Thyroid gland (tissue), 4 donors: ENCODE measurements around the gene REEP1.

Source experiments
- POLR2A ChIP-seq, 2 donors: fragments of 450-650 bp; IDR thresholded peaks; one replicate each; pipeline ENCODE4 v1.6.1; 2017; ENCODE audit warnings: antibody characterized with exemption in 2 of 2, mild to moderate bottlenecking in 2 of 2, moderate library complexity in 1 of 2
- TF ChIP-seq, protein P1 (sequence below), 6 experiments: fragments of 200-600 bp in 3 of 6; fragments of 450-650 bp in 3 of 6; sonication (generic) in 3 of 6; IDR thresholded peaks; one replicate each; pipeline ENCODE4 v1.5.1; 2016 to 2019; ENCODE audit warnings: antibody characterized with exemption in 6 of 6, mild to moderate bottlenecking in 2 of 6, inconsistent platforms in 1 of 6, moderate library complexity in 1 of 6

DNA sequence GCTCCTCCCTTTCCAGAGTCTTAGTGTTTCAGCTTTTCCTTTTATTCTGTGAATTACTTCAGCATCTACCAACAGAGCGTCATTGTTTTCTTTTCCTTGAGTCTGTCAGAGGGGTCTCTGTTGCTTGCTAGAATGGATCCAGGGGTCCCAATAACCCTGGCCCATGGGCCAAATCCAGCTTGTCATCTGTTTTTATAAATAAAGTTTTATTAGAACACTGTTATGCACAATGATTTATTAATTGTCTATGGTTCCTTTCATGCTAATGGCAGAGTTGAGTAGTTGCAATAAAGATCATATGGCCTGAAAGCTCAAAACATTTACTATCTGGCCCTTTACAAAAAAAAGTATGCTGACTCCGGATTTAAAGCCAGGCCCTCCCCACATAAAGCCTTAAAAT lies 79.3 kb downstream of the REEP1 start:
- TF ChIP-seq, protein P1, sequence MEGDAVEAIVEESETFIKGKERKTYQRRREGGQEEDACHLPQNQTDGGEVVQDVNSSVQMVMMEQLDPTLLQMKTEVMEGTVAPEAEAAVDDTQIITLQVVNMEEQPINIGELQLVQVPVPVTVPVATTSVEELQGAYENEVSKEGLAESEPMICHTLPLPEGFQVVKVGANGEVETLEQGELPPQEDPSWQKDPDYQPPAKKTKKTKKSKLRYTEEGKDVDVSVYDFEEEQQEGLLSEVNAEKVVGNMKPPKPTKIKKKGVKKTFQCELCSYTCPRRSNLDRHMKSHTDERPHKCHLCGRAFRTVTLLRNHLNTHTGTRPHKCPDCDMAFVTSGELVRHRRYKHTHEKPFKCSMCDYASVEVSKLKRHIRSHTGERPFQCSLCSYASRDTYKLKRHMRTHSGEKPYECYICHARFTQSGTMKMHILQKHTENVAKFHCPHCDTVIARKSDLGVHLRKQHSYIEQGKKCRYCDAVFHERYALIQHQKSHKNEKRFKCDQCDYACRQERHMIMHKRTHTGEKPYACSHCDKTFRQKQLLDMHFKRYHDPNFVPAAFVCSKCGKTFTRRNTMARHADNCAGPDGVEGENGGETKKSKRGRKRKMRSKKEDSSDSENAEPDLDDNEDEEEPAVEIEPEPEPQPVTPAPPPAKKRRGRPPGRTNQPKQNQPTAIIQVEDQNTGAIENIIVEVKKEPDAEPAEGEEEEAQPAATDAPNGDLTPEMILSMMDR (IDR thresholded peaks at IDR 0.05) = no peak
- TF ChIP-seq POLR2A (IDR thresholded peaks at IDR 0.05) = no peak
